GM18861 (cell line): ENCODE results near the gene KRT3.

Source experiments
- ATAC-seq: cut with Tn5 transposase; IDR thresholded peaks from one replicate; pipeline ENCODE4 v1.9.1; 2021; ENCODE audit not compliant: unreplicated experiment

KRT3 gene

GRCh38 chr12:52741375-52742195 is 54.3 kb downstream of the KRT3 start:
- ATAC-seq: no peak

GRCh38 chr12:52740584-52740983 is 55.3 kb downstream of the KRT3 start:
- no peak for ATAC-seq

- ATAC-seq: no peak
Measured at GRCh38 chr12:52739963-52740362, 56.0 kb downstream of the KRT3 start.
